HAP-1 (cell line): Measurements from ENCODE around the gene FGFR4.

Experiments used
- DNase-seq, 2 experiments: peaks; one replicate each; pipeline ENCODE4 v3.0.0-alpha.2; 2016 to 2020; ENCODE audit warnings: low spot score in 2 of 2
- H3K27me3 ChIP-seq: fragments of 250-450 bp; sonication (Bioruptor Pico); 2 replicates; pipeline ENCODE4 v1.5.1; 2020; ENCODE audit warnings: low read depth, mild to moderate bottlenecking, moderate library complexity
- H3K36me3 ChIP-seq: fragments of 250-450 bp; sonication (Bioruptor Pico); replicated peaks from 2 replicates; pipeline ENCODE4 v1.5.1; 2020; ENCODE audit warnings: mild to moderate bottlenecking
- H3K4me1 ChIP-seq: fragments of 250-450 bp; sonication (Bioruptor Pico); 2 replicates; pipeline ENCODE4 v1.5.1; 2020; ENCODE audit warnings: mild to moderate bottlenecking
- H3K4me3 ChIP-seq: fragments of 250-450 bp; sonication (Bioruptor Pico); 2 replicates; pipeline ENCODE4 v1.5.1; 2020; ENCODE audit warnings: mild to moderate bottlenecking, moderate library complexity
- H3K9me3 ChIP-seq: fragments of 250-450 bp; sonication (Bioruptor Pico); 2 replicates; pipeline ENCODE4 v1.5.1; 2020; ENCODE audit warnings: mild to moderate bottlenecking, moderate library complexity
- in situ Hi-C: fragments of 300-500 bp; cut with MboI; formaldehyde crosslinking; loops from 3 replicates; pipeline ENCODE4 v1.14.3; 2020; ENCODE audit warnings: low sequenced_read_pairs, inconsistent platforms, mixed read lengths

Gene FGFR4

DNA sequence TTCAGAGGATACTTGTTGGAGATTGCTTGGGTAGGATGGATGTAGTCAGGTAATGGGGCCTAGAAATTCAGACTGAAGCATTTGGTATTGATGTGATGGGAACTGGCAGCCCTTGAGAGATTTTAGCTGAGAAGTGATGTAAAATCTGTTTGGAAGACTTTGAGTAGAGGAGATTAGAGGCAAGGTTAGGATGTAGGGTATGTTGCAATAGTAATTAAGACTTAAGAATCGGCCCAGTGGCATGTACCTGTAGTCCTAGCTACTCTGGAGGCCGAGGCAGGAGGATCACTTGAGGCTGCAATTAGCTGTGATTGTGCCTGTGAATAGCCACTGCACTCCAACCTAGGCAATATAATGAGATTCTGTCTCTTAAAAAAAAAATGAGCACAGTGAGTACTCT is 53.6 kb downstream of the FGFR4 start:
- in situ Hi-C loops: no loop called here
- Histone ChIP-seq H3K4me1 (peaks cover 21% of the 10 kb centered on the region), H3K27me3 (no peaks in the 10 kb centered on the region), H3K36me3 (peaks cover 76% of the 10 kb centered on the region), H3K9me3 (no peaks in the 10 kb centered on the region), H3K4me3 (no peak overlapping the region)
- no peak for DNase-seq

DNA sequence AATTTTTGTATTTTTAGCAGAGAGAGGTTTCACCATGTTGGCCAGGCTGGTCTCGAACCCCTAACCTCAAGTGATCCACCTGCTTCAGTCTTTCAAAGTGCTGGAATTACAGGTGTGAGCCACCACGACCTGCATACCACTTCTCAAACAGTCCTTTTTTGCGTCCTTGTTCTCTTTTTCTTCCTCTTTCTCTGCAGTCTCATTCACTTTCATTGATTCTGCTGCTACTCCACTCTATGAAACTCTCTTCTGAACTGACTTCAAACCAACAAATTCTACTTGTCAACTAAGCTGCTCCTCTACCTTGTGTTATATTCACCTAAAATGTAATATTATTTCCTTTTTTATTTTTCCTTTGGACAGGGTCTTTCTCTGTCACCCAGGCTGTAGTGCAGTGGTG is 54.8 kb downstream of the FGFR4 start:
- no peak for DNase-seq

DNA sequence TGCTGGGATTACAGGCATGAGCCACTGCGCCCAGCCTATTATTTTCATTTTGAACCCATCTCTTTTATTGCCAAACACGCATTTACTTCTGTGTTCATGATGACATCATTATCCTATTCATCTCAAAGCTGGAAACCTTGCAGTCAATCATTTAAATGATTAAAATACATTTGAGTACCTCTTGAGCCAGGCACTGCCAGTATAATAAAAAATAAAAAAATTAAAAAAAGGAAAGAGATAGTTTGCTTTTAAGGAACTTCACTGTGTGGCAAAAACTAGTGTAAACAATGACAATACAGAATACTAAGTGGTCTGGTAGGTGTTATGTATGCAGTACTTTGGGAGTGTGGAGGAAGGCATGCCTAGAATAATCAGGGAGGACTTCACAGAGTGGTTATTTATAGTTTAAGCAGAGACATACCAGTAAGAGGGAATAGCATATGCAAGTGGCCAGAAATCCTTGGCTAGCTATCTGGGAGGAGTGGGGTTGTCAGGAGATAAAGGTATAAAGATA is 55.4 kb downstream of the FGFR4 start:
- no peak for DNase-seq
- Histone ChIP-seq H3K36me3 (peaks cover 71% of the 10 kb centered on the region), H3K27me3 (no peaks in the 10 kb centered on the region), H3K4me3 (no peak overlapping the region), H3K4me1 (peaks cover 5% of the 10 kb centered on the region), H3K9me3 (no peaks in the 10 kb centered on the region)
- in situ Hi-C loops: no loop called here

More for the DNA sequence above, 54.8 kb downstream of the FGFR4 start:
- Histone ChIP-seq H3K27me3 (no peaks in the 10 kb centered on the region), H3K4me3 (no peak overlapping the region), H3K9me3 (no peaks in the 10 kb centered on the region), H3K4me1 (peaks cover 11% of the 10 kb centered on the region), H3K36me3 (peaks cover 71% of the 10 kb centered on the region)
- in situ Hi-C loops: no loop called here

DNA sequence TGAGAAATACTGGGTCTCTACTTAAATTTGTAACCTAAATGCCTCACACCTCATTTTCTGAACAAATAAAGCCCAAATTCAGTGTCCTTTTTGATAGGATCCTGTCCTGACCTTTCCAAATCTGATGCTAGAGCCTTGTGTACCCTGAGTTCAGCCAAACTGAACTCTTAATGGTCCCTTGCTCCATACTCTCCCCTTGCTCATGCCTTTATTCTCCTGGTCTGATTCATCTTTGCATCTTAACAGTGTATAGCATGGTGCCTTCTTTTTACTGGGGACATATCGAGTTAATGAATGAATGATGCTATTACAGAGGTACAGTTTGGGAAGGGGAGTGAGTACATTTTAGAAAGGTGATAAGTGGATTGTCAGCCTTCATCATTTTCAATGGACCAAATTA is 56.1 kb downstream of the FGFR4 start:
- Histone ChIP-seq H3K27me3 (no peaks in the 10 kb centered on the region), H3K36me3 (peaks cover 71% of the 10 kb centered on the region), H3K4me3 (no peak overlapping the region), H3K4me1 (peaks cover 2% of the 10 kb centered on the region; the same call in 1 of the 2 replicates), H3K9me3 (no peaks in the 10 kb centered on the region)
- in situ Hi-C loops: no loop called here
- no peak for DNase-seq

DNA sequence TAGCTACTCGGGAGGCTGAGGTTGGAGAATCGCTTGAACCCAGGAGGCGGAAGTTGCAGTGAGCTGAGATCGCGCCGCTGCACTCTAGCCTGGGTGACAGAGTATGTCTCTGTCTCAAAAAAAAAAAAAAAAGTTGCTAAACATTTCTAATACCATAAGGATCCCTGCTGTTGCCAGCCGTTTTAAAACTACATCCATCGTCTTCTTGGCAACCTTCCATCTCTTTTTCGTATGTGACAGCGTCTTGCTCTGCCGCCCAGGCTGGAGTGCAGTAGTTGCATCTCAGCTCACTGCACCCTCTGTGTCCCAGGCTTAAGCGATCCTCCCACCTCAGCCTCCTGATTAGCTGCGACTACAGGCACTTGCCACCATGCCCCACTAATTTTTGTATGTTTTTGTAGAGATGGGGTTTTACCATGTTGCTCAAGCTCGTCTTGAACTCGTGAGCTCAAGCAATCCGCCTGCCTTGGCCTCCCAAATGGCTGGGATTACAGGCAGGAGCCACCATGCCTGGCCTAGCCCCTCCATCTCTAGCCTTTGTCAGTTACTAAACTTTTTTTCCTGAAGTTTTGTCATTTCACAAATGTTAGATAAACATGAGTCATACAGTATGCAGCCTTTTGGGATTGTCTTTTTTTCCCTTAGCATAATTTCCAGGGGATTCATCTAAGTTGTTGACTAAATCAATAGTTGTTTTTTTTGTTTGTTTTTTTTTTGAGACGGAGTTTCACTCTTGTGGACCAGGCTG is 60.4 kb downstream of the FGFR4 start:
- H3K36me3 ChIP-seq: peaks cover 58% of the 10 kb centered on the region
- H3K9me3 ChIP-seq: no peaks in the 10 kb centered on the region
- peaks cover 2% of the 10 kb centered on the region; the same call in 1 of the 2 replicates for H3K4me1 ChIP-seq
- DNase-seq: no peak
- H3K4me3 ChIP-seq: no peak overlapping the region
- in situ Hi-C loops: no loop called here
- H3K27me3 ChIP-seq: no peaks in the 10 kb centered on the region
